ENCODE results near the gene SASH3. TPM values are rescaled to one million over a fixed set of nuclear protein-coding genes. Genes with fewer than 3 reads are reported as not detected.

SASH3 gene
- total and polyA plus RNA-seq, 7 donors: 1.7 to 48.3 (median 6.7) TPM

DNA sequence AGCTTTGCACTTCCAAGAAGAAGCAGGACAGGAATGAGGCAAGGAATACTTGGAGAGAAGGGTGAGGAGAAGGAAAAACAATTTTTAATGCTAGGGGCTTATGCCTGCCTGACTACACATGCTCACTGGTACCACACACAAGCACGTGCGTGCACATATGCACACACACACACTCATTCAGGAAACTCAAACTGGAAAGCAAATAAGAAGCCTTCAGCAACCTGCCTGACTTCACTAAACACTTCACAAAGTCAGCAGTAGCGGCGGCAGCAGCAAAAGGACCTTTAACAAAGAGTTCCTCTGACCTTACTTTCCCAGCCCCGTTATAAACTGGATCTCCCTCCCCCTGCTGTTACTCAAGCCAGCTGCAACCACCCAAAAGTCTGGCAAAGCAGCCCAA is 60.6 kb downstream of the SASH3 start:
- no peaks in the 10 kb centered on the region for H3K27me3 ChIP-seq
- no peak overlapping the region for H3K27ac ChIP-seq
- intact Hi-C loops (cut with DNase I): loop anchor here (5.0 kb wide), 2 partner anchors 67 to 277 kb away; partner anchors contain the start of gene UTP14A
- no peak for DNase-seq
- H3K4me1 ChIP-seq: peaks cover 0 to 5% (median 2%) of the 10 kb centered on the region in 4 donors
- no peaks in the 10 kb centered on the region for H3K9me3 ChIP-seq
- peak overlapping the region in 1 of 4 donors; percentile 23 for H3K4me3 ChIP-seq
- no peaks in the 10 kb centered on the region for H3K36me3 ChIP-seq
- 14 to 38% methylated on average over 5 of the region's 5 CpGs for WGBS, 2 donors
- TF ChIP-seq POLR2A (IDR thresholded peaks at IDR 0.05) (no peak), POLR2AphosphoS5 (IDR thresholded peaks at IDR 0.05) (no peak), EP300 (IDR thresholded peaks at IDR 0.05) (no peak)
- TF ChIP-seq, protein P1, sequence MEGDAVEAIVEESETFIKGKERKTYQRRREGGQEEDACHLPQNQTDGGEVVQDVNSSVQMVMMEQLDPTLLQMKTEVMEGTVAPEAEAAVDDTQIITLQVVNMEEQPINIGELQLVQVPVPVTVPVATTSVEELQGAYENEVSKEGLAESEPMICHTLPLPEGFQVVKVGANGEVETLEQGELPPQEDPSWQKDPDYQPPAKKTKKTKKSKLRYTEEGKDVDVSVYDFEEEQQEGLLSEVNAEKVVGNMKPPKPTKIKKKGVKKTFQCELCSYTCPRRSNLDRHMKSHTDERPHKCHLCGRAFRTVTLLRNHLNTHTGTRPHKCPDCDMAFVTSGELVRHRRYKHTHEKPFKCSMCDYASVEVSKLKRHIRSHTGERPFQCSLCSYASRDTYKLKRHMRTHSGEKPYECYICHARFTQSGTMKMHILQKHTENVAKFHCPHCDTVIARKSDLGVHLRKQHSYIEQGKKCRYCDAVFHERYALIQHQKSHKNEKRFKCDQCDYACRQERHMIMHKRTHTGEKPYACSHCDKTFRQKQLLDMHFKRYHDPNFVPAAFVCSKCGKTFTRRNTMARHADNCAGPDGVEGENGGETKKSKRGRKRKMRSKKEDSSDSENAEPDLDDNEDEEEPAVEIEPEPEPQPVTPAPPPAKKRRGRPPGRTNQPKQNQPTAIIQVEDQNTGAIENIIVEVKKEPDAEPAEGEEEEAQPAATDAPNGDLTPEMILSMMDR (IDR thresholded peaks at IDR 0.05): no peak

GRCh38 chrX:129842510-129843208 is 62.9 kb downstream of the SASH3 start:
- no peaks in the 10 kb centered on the region for H3K36me3 ChIP-seq
- peak; percentile 68 for DNase-seq
- TF ChIP-seq EP300 (IDR thresholded peaks at IDR 0.05) (peak in 1 of 4 donors; percentile 14), POLR2A (IDR thresholded peaks at IDR 0.05) (no peak), POLR2AphosphoS5 (IDR thresholded peaks at IDR 0.05) (peak in 2 of 4 donors; percentile 26 to 37)
- TF ChIP-seq, protein P1 (IDR thresholded peaks at IDR 0.05): no peak
- WGBS, 2 donors: 1 to 8% methylated on average over 17 of the region's 17 CpGs
- peak overlapping the region; percentile 62 to 74 (median 72) for H3K4me3 ChIP-seq
- H3K27ac ChIP-seq: peak overlapping the region; percentile 77 to 86 (median 80)
- intact Hi-C loops (cut with DNase I): loop anchor here (5.0 kb wide), 2 partner anchors 65 to 275 kb away; partner anchors contain the start of gene UTP14A
- H3K27me3 ChIP-seq: no peaks in the 10 kb centered on the region
- H3K4me1 ChIP-seq: peaks cover 0 to 5% (median 2%) of the 10 kb centered on the region in 4 donors
- H3K9me3 ChIP-seq: no peaks in the 10 kb centered on the region

- Histone ChIP-seq H3K36me3 (no peaks in the 10 kb centered on the region), H3K4me1 (peaks cover 0 to 5% (median 2%) of the 10 kb centered on the region in 4 donors), H3K27me3 (no peaks in the 10 kb centered on the region), H3K9me3 (no peaks in the 10 kb centered on the region), H3K4me3 (peak overlapping the region; percentile 62 to 74 (median 72)), H3K27ac (peak overlapping the region; percentile 77 to 86 (median 80))
- no peak for DNase-seq
- TF ChIP-seq EP300 (IDR thresholded peaks at IDR 0.05): no peak
- no peak for TF ChIP-seq POLR2AphosphoS5 (IDR thresholded peaks at IDR 0.05)
- TF ChIP-seq, protein P1 (IDR thresholded peaks at IDR 0.05): no peak
- no peak for TF ChIP-seq POLR2A (IDR thresholded peaks at IDR 0.05)
- WGBS, 2 donors: 0 to 1% methylated on average over 23 of the region's 23 CpGs
- intact Hi-C loops (cut with DNase I): loop anchor here (5.0 kb wide), 2 partner anchors 64 to 274 kb away; partner anchors contain the start of gene UTP14A
Observed at GRCh38 chrX:129843209-129843458, 63.4 kb downstream of the SASH3 start.

GRCh38 chrX:129843459-129844306 is 63.9 kb downstream of the SASH3 start, which contains the start of gene ZDHHC9:
Gene ZDHHC9 (minus strand): TSS chrX:129843886. CDS start chrX:129841945, 1,941 bp downstream.
- Histone ChIP-seq H3K4me3 (peak within 1 kb of the TSS; percentile 62 to 74 (median 72)), H3K9me3 (no peaks in the 10 kb centered on the region), H3K36me3 (no peaks in the 10 kb centered on the region), H3K27ac (peak within 1 kb of the TSS; percentile 77 to 86 (median 80)), H3K27me3 (no peaks in the 10 kb centered on the region), H3K4me1 (peaks cover 0 to 5% (median 2%) of the 10 kb centered on the region in 4 donors)
- peak; percentile 93 for DNase-seq
- intact Hi-C loops (cut with DNase I): loop anchor here (5.0 kb wide), 2 partner anchors 64 to 274 kb away; partner anchors contain the start of gene UTP14A
- TF ChIP-seq EP300 (IDR thresholded peaks at IDR 0.05) (no peak), POLR2A (IDR thresholded peaks at IDR 0.05) (peak; percentile 31 to 35), POLR2AphosphoS5 (IDR thresholded peaks at IDR 0.05) (peak in 3 of 4 donors; percentile 53 to 80 (median 78))
- TF ChIP-seq, protein P1 (IDR thresholded peaks at IDR 0.05): no peak
- WGBS, 2 donors: 1% methylated on average over 72 of the region's 72 CpGs

Small RNA genes within 50 kb of the gene (small RNA-seq; reads per million reads assigned to genes)
- gene RF00017: 0 reads per million in 3 donors

Other genes with a start within 250 kb of the SASH3 start
- gene OCRL, start 239.7 kb upstream of the SASH3 start, total RNA-seq: 10 to 100 TPM; 15.1 to 24.1 (median 17.6) TPM
- 10 to 100 TPM; 12.2 to 14.8 (median 12.6) TPM for gene OCRL, start 239.7 kb upstream of the SASH3 start, polyA plus RNA-seq
- under 1 TPM in 2 of 4 donors, not detected in 2; 0.36 to 0.81 TPM for gene APLN, start 125.0 kb upstream of the SASH3 start, total RNA-seq
- gene APLN, start 125.0 kb upstream of the SASH3 start, polyA plus RNA-seq: under 1 TPM in 1 of 3 donors, not detected in 2; 0.47 TPM
- gene XPNPEP2, start 41.0 kb upstream of the SASH3 start, total RNA-seq: 10 to 100 TPM in 1 of 4 donors, 1 to 10 TPM in 3; 2.6 to 11.1 (median 4.7) TPM
- 1 to 10 TPM; 1.8 to 3.3 (median 2.5) TPM for gene XPNPEP2, start 41.0 kb upstream of the SASH3 start, polyA plus RNA-seq
- gene ZDHHC9, start 63.9 kb downstream of the SASH3 start, total RNA-seq: 10 to 100 TPM in 3 of 4 donors, 1 to 10 TPM in 1; 9.3 to 18.1 (median 13.4) TPM
- 10 to 100 TPM in 1 of 3 donors, 1 to 10 TPM in 2; 6.6 to 18.0 (median 6.7) TPM for gene ZDHHC9, start 63.9 kb downstream of the SASH3 start, polyA plus RNA-seq
- gene UTP14A, start 126.2 kb downstream of the SASH3 start, total RNA-seq: 10 to 100 TPM; 14.4 to 18.2 (median 15.2) TPM
- gene UTP14A, start 126.2 kb downstream of the SASH3 start, polyA plus RNA-seq: 10 to 100 TPM in 1 of 3 donors, 1 to 10 TPM in 2; 5.5 to 15.6 (median 6.6) TPM
- 1 to 10 TPM; 2.2 to 5.8 (median 4.2) TPM for gene BCORL1, start 202.7 kb downstream of the SASH3 start, total RNA-seq
- gene BCORL1, start 202.7 kb downstream of the SASH3 start, polyA plus RNA-seq: 1 to 10 TPM; 1.2 to 5.0 (median 1.6) TPM